Measurements from ENCODE around the gene SLC26A3.

SLC26A3 gene

GRCh38 chr7:107827501-107827900 lies 24.5 kb upstream of the SLC26A3 start:
- Histone ChIP-seq H4K20me1 (ENCODE audit: low read depth, low read length) (no peaks in the 10 kb centered on the region), H3K4me3 (ENCODE audit: insufficient read depth, low read length, poor library complexity, severe bottlenecking) (no peak overlapping the region), H3K4me2 (ENCODE audit: low read depth, low read length, poor library complexity, severe bottlenecking) (no peak overlapping the region), H3K27ac (ENCODE audit: low read depth, low read length) (no peak overlapping the region), H3K9me2 (replicated peaks; ENCODE audit: insufficient read depth, low read length) (no peaks in the 10 kb centered on the region), H3F3A (ENCODE audit: insufficient read depth) (no peaks in the 10 kb centered on the region), H3K27me3 (ENCODE audit: low read length) (no peaks in the 10 kb centered on the region), H3K79me2 (ENCODE audit: insufficient read depth, low read length) (no peaks in the 10 kb centered on the region), H3K36me3 (ENCODE audit: low read length) (no peaks in the 10 kb centered on the region), H3K9me3 (ENCODE audit: insufficient read depth, low read length) (no peaks in the 10 kb centered on the region), H2AFZ (ENCODE audit: low read depth, low read length, severe bottlenecking) (no peak overlapping the region), H3K9ac (ENCODE audit: low read length) (no peak overlapping the region)
- TF ChIP-seq EZH2phosphoT487 (conservative IDR thresholded peaks at IDR 0.05; ENCODE audit: low read length) (no peak), CTCF (IDR thresholded peaks at IDR 0.05; ENCODE audit: insufficient read depth, low read length, poor library complexity, severe bottlenecking) (no peak)

GRCh38 chr7:107826451-107826850 lies 23.4 kb upstream of the SLC26A3 start:
- H3K9ac ChIP-seq (ENCODE audit: low read length) = no peak overlapping the region
- H4K20me1 ChIP-seq (ENCODE audit: low read depth, low read length) = no peaks in the 10 kb centered on the region
- H3K27ac ChIP-seq (ENCODE audit: low read depth, low read length) = no peak overlapping the region
- H3K4me2 ChIP-seq (ENCODE audit: low read depth, low read length, poor library complexity, severe bottlenecking) = no peak overlapping the region
- H3K79me2 ChIP-seq (ENCODE audit: insufficient read depth, low read length) = no peaks in the 10 kb centered on the region
- no peaks in the 10 kb centered on the region for H3F3A ChIP-seq (ENCODE audit: insufficient read depth)
- no peaks in the 10 kb centered on the region for H3K36me3 ChIP-seq (ENCODE audit: low read length)
- no peak overlapping the region for H2AFZ ChIP-seq (ENCODE audit: low read depth, low read length, severe bottlenecking)
- H3K9me3 ChIP-seq (ENCODE audit: insufficient read depth, low read length) = no peaks in the 10 kb centered on the region
- H3K27me3 ChIP-seq (ENCODE audit: low read length) = no peaks in the 10 kb centered on the region
- no peak for TF ChIP-seq EZH2phosphoT487 (conservative IDR thresholded peaks at IDR 0.05; ENCODE audit: low read length)
- no peak for TF ChIP-seq CTCF (IDR thresholded peaks at IDR 0.05; ENCODE audit: insufficient read depth, low read length, poor library complexity, severe bottlenecking)
- no peaks in the 10 kb centered on the region for H3K9me2 ChIP-seq (replicated peaks; ENCODE audit: insufficient read depth, low read length)
- H3K4me3 ChIP-seq (ENCODE audit: insufficient read depth, low read length, poor library complexity, severe bottlenecking) = no peak overlapping the region

- no peaks in the 10 kb centered on the region for H3K9me2 ChIP-seq (replicated peaks; ENCODE audit: insufficient read depth, low read length)
- no peaks in the 10 kb centered on the region for H3K36me3 ChIP-seq (ENCODE audit: low read length)
- no peaks in the 10 kb centered on the region for H3K79me2 ChIP-seq (ENCODE audit: insufficient read depth, low read length)
- TF ChIP-seq EZH2phosphoT487 (conservative IDR thresholded peaks at IDR 0.05; ENCODE audit: low read length) (no peak), CTCF (IDR thresholded peaks at IDR 0.05; ENCODE audit: insufficient read depth, low read length, poor library complexity, severe bottlenecking) (no peak)
- no peaks in the 10 kb centered on the region for H3K27me3 ChIP-seq (ENCODE audit: low read length)
- H4K20me1 ChIP-seq (ENCODE audit: low read depth, low read length) = no peaks in the 10 kb centered on the region
- no peak overlapping the region for H2AFZ ChIP-seq (ENCODE audit: low read depth, low read length, severe bottlenecking)
- no peaks in the 10 kb centered on the region for H3K9me3 ChIP-seq (ENCODE audit: insufficient read depth, low read length)
- no peak overlapping the region for H3K4me2 ChIP-seq (ENCODE audit: low read depth, low read length, poor library complexity, severe bottlenecking)
- no peak overlapping the region for H3K27ac ChIP-seq (ENCODE audit: low read depth, low read length)
- H3F3A ChIP-seq (ENCODE audit: insufficient read depth) = no peaks in the 10 kb centered on the region
- H3K4me3 ChIP-seq (ENCODE audit: insufficient read depth, low read length, poor library complexity, severe bottlenecking) = no peak overlapping the region
- H3K9ac ChIP-seq (ENCODE audit: low read length) = no peak overlapping the region
These were observed 21.8 kb upstream of the SLC26A3 start for GRCh38 chr7:107824858-107825257.
